NCI-H2029 treated with DMSO at 0.1 percent for 48 hours (cell line): ENCODE results near the gene IPCEF1.
"Not testable (repeated sequence)": the region's sequence is repeated elsewhere in the genome, so short reads cannot be mapped to it uniquely, and the experiment has no call there.

Experiments used
- DNase-seq: peaks from one replicate; lab custom pipeline; 2025; lab: John Stamatoyannopoulos, UW

IPCEF1 gene

GRCh38 chr6:154219250-154219649, 137.4 kb downstream of the IPCEF1 start:
- no peak for DNase-seq

GRCh38 chr6:154218787-154219186, 137.8 kb downstream of the IPCEF1 start:
- DNase-seq: no peak

- no peak for DNase-seq
Measured at GRCh38 chr6:154218301-154218700, 138.3 kb downstream of the IPCEF1 start.

GRCh38 chr6:154213782-154214181, 142.8 kb downstream of the IPCEF1 start:
- DNase-seq: no peak

- no peak for DNase-seq
Measured at GRCh38 chr6:154210678-154211077, 145.9 kb downstream of the IPCEF1 start.

- no peak for DNase-seq
Measured at GRCh38 chr6:154209555-154209954, 147.0 kb downstream of the IPCEF1 start.

GRCh38 chr6:154206996-154207395, 149.6 kb downstream of the IPCEF1 start:
- DNase-seq: no peak

GRCh38 chr6:154206141-154206540, 150.5 kb downstream of the IPCEF1 start:
- DNase-seq: no peak

GRCh38 chr6:154202958-154203357, 153.6 kb downstream of the IPCEF1 start:
- DNase-seq: no peak

- DNase-seq: no peak
Measured at GRCh38 chr6:154202339-154202738, 154.3 kb downstream of the IPCEF1 start.

- not testable (repeated sequence) for DNase-seq
Measured at GRCh38 chr6:154201688-154202087, 154.9 kb downstream of the IPCEF1 start.

- DNase-seq: no peak
Measured at GRCh38 chr6:154197196-154197860, 159.3 kb downstream of the IPCEF1 start.

- no peak for DNase-seq
Measured at GRCh38 chr6:154196333-154196885, 160.2 kb downstream of the IPCEF1 start.

- DNase-seq: no peak
Measured at GRCh38 chr6:154187714-154188113, 168.9 kb downstream of the IPCEF1 start.

GRCh38 chr6:154187203-154187602, 169.4 kb downstream of the IPCEF1 start:
- DNase-seq: peak; percentile 80

- no peak for DNase-seq
Measured at GRCh38 chr6:154179434-154179833, 177.2 kb downstream of the IPCEF1 start.

- DNase-seq: not testable (repeated sequence)
Measured at GRCh38 chr6:154172393-154172792, 184.2 kb downstream of the IPCEF1 start.

GRCh38 chr6:154170106-154170505, 186.5 kb downstream of the IPCEF1 start:
- DNase-seq: no peak

- DNase-seq: no peak
Measured at GRCh38 chr6:154169193-154169847, 187.3 kb downstream of the IPCEF1 start.

- peak; percentile 49 for DNase-seq
Measured at GRCh38 chr6:154167126-154167525, 189.5 kb downstream of the IPCEF1 start.

- no peak for DNase-seq
Measured at GRCh38 chr6:154166140-154166539, 190.5 kb downstream of the IPCEF1 start.

GRCh38 chr6:154165478-154165877, 191.1 kb downstream of the IPCEF1 start:
- no peak for DNase-seq

GRCh38 chr6:154164397-154164796, 192.2 kb downstream of the IPCEF1 start:
- no peak for DNase-seq
